ENCODE results near the gene TSHZ1.

Gene TSHZ1

GRCh38 chr18:75244351-75245313, 34.0 kb downstream of the TSHZ1 start:
- POLR2A ChIA-PET (ENCODE audit: low non-redundant PET): no interaction called here
- TF ChIP-seq CTCF (conservative IDR thresholded peaks at IDR 0.05; ENCODE audit: low read depth): no peak
- CTCF ChIA-PET: interaction anchor here (0.6 kb wide), 1 partner anchor 131 kb away, joined by 4 read pairs; no protein-coding TSS in a partner anchor
- DNase-seq (ENCODE audit: low spot score): no peak
- H3K27ac ChIP-seq: no peak overlapping the region

DNA sequence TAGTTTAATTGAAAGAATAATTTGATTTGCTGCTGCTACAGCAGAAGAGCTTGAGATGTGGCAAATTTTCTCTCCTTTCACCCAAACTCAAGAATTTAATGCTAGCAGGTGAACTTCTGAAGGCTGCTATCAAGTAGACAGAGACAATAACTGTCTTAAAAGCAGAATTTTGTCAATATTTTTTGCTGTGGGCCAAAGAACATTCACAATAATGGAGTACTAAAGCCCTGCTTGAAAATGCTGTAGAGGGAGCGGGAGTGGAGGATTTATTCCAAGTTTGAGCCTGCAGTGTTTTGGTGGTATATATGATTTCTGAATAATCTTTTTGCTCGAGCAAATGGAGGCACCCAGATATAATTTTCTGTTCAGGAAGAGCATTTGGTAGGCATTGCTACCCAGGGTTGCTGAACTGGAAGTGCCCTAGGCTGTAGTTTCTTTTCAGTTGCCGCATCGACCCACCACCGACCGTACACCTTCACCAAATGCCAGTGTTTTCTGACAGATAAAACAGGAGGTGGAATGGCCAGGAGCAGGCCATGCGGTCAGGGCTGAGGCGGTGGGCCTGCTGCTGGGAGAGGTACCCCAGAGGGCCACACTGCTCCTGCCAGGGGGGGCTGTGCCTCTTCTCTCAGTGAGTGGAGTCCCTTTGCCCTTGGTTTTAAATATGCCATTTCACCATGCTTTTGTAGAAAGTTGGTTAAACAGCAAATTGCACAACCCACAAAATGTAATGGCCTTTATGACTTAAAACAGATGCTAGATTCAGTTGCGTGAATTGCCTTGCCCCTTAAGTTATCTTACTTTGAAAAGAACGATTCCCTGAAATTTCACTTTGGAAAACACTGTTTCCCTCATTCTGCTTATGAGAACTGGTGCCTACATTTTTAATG, 36.4 kb downstream of the TSHZ1 start:
- POLR2A ChIA-PET (ENCODE audit: low non-redundant PET): no interaction called here
- no peak for DNase-seq (ENCODE audit: low spot score)
- CTCF ChIA-PET: interaction anchor here (0.7 kb wide), 1 partner anchor 89 kb away, joined by 3 read pairs; no protein-coding TSS in a partner anchor
- no peak for TF ChIP-seq CTCF (conservative IDR thresholded peaks at IDR 0.05; ENCODE audit: low read depth)
- peak overlapping the region; percentile 39; the same call in 1 of the 2 replicates for H3K27ac ChIP-seq

GRCh38 chr18:75247611-75248421, 37.2 kb downstream of the TSHZ1 start:
- H3K27ac ChIP-seq: no peak overlapping the region
- POLR2A ChIA-PET (ENCODE audit: low non-redundant PET): no interaction called here
- CTCF ChIA-PET: no interaction called here
- DNase-seq (ENCODE audit: low spot score): peak; percentile 31
- no peak for TF ChIP-seq CTCF (conservative IDR thresholded peaks at IDR 0.05; ENCODE audit: low read depth)

- CTCF ChIA-PET: no interaction called here
- peak overlapping the region; percentile 18; the same call in 1 of the 2 replicates for H3K27ac ChIP-seq
- POLR2A ChIA-PET (ENCODE audit: low non-redundant PET): no interaction called here
- no peak for DNase-seq (ENCODE audit: low spot score)
- TF ChIP-seq CTCF (conservative IDR thresholded peaks at IDR 0.05; ENCODE audit: low read depth): no peak
These were observed 38.0 kb downstream of the TSHZ1 start for GRCh38 chr18:75248426-75249174.

DNA sequence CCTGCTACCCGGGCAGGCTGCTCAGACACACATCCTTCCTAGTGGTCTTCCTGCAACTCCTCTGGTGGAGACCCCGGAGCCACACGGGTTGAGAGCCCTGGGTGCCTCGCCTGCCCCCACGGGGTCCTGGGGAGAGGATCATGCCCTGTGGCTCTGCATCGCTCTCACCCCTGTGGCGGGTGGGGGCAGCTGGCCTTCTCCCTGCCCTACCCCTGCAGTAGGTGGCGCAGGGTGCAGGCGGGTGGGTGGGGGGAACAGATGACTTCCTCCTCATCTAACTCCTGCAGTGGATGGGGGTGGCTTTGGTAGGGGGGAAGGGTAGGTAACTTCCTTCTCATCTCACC, 38.5 kb downstream of the TSHZ1 start:
- no peak for DNase-seq (ENCODE audit: low spot score)
- CTCF ChIA-PET: no interaction called here
- no peak for TF ChIP-seq CTCF (conservative IDR thresholded peaks at IDR 0.05; ENCODE audit: low read depth)
- POLR2A ChIA-PET (ENCODE audit: low non-redundant PET): no interaction called here
- peak overlapping the region; percentile 18; the same call in 1 of the 2 replicates for H3K27ac ChIP-seq
